Gastrocnemius medialis (tissue), 4 donors: ENCODE data around the gene XXYLT1.

Experiments
- POLR2A ChIP-seq, 2 donors: fragments of 450-650 bp; IDR thresholded peaks; one replicate each; pipeline ENCODE4 v1.6.1; 2017; ENCODE audit warnings: antibody characterized with exemption in 2 of 2, mild to moderate bottlenecking in 2 of 2, moderate library complexity in 2 of 2
- TF ChIP-seq, protein P1 (sequence below), 5 experiments: fragments of 450-650 bp in 3 of 5; fragments of 200-600 bp in 2 of 5; sonication (generic) in 2 of 5; IDR thresholded peaks in 4 of 5; conservative IDR thresholded peaks in 1 of 5; 1 replicate in 4 of 5; 2 replicates in 1 of 5; pipeline ENCODE4 v1.5.1; 2016 to 2019; ENCODE audit warnings: antibody characterized with exemption in 5 of 5, mild to moderate bottlenecking in 3 of 5, moderate library complexity in 3 of 5

DNA sequence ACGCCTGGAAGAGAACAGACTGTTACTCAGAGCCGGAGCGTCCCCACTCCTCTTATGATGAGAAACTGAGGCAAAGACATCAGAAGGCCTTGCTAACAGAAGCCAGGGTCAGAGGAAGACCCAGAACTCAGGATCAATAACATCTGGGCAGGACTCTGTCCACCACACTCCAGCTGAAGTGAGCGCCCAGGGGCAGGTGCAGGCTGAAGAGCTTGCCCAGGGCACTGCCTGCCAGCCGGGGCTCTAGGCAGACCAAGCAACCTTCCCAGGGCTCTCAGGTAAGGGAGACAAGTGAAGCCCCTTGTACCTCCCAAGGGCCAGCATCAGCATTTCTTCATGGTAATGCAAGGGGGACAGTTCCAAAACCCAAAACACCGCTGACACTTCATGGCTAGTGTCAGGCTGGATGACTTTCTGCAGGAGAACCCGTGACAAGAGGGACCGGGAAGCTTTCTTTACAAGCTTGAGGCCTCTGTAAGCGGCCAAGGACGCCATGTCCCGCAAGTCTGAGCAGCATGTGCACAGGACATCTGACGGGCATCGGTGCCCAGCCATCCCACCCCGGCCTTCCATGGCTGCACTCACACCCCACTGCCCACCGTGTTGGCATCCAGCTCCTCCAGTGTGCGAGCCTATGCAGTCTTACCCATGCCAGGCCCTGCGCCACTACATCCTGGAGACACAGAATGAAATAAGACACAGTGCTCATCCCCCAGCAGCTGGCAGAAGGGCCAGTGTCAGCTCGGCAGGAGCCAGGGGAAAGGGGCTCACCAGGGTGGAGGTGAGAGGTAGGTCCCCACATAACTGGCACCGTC, 14.1 kb downstream of the XXYLT1 start:
- TF ChIP-seq POLR2A (IDR thresholded peaks at IDR 0.05) = no peak
- TF ChIP-seq, protein P1, sequence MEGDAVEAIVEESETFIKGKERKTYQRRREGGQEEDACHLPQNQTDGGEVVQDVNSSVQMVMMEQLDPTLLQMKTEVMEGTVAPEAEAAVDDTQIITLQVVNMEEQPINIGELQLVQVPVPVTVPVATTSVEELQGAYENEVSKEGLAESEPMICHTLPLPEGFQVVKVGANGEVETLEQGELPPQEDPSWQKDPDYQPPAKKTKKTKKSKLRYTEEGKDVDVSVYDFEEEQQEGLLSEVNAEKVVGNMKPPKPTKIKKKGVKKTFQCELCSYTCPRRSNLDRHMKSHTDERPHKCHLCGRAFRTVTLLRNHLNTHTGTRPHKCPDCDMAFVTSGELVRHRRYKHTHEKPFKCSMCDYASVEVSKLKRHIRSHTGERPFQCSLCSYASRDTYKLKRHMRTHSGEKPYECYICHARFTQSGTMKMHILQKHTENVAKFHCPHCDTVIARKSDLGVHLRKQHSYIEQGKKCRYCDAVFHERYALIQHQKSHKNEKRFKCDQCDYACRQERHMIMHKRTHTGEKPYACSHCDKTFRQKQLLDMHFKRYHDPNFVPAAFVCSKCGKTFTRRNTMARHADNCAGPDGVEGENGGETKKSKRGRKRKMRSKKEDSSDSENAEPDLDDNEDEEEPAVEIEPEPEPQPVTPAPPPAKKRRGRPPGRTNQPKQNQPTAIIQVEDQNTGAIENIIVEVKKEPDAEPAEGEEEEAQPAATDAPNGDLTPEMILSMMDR (IDR thresholded peaks at IDR 0.05 in 4 of 5, conservative IDR thresholded peaks at IDR 0.05 in 1 of 5) = no peak
